ENCODE results near the gene GIGYF2.

GRCh38 chr2:232649033-232649432 is 48.1 kb upstream of the GIGYF2 start:
- TF ChIP-seq ZFP30 (CRISPR knock-in tag; IDR thresholded peaks at IDR 0.05): no peak
- no peak for TF ChIP-seq CSRNP3 (CRISPR knock-in tag; IDR thresholded peaks at IDR 0.05)
- TF ChIP-seq ZC3H10 (CRISPR knock-in tag; IDR thresholded peaks at IDR 0.05): no peak
- no peak for TF ChIP-seq ZNF70 (CRISPR knock-in tag; IDR thresholded peaks at IDR 0.05)
- no peak for TF ChIP-seq RARB (CRISPR knock-in tag; IDR thresholded peaks at IDR 0.05)
- no peak for TF ChIP-seq GLIS3 (CRISPR knock-in tag; IDR thresholded peaks at IDR 0.05)
- TF ChIP-seq, protein P1, sequence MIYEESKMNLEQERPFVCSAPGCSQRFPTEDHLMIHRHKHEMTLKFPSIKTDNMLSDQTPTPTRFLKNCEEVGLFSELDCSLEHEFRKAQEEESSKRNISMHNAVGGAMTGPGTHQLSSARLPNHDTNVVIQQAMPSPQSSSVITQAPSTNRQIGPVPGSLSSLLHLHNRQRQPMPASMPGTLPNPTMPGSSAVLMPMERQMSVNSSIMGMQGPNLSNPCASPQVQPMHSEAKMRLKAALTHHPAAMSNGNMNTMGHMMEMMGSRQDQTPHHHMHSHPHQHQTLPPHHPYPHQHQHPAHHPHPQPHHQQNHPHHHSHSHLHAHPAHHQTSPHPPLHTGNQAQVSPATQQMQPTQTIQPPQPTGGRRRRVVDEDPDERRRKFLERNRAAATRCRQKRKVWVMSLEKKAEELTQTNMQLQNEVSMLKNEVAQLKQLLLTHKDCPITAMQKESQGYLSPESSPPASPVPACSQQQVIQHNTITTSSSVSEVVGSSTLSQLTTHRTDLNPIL (CRISPR knock-in tag; IDR thresholded peaks at IDR 0.05; ENCODE audit: low read depth): no peak
- TF ChIP-seq TOX (CRISPR knock-in tag; IDR thresholded peaks at IDR 0.05; ENCODE audit: borderline replicate concordance): no peak
- no peak for TF ChIP-seq ZFP3 (CRISPR knock-in tag; IDR thresholded peaks at IDR 0.05)
- no peak for TF ChIP-seq CSDC2 (CRISPR knock-in tag; IDR thresholded peaks at IDR 0.05)
- TF ChIP-seq ESRRG (CRISPR knock-in tag; IDR thresholded peaks at IDR 0.05): no peak
- no peak for TF ChIP-seq BACH2 (CRISPR knock-in tag; IDR thresholded peaks at IDR 0.05; ENCODE audit: borderline replicate concordance)
- TF ChIP-seq, protein P2, sequence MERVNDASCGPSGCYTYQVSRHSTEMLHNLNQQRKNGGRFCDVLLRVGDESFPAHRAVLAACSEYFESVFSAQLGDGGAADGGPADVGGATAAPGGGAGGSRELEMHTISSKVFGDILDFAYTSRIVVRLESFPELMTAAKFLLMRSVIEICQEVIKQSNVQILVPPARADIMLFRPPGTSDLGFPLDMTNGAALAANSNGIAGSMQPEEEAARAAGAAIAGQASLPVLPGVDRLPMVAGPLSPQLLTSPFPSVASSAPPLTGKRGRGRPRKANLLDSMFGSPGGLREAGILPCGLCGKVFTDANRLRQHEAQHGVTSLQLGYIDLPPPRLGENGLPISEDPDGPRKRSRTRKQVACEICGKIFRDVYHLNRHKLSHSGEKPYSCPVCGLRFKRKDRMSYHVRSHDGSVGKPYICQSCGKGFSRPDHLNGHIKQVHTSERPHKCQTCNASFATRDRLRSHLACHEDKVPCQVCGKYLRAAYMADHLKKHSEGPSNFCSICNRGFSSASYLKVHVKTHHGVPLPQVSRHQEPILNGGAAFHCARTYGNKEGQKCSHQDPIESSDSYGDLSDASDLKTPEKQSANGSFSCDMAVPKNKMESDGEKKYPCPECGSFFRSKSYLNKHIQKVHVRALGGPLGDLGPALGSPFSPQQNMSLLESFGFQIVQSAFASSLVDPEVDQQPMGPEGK (CRISPR knock-in tag; IDR thresholded peaks at IDR 0.05; ENCODE audit: borderline replicate concordance): no peak

All from SK-N-SH treated with all-trans-retinoic acid at 6 μM for 48 hours (cell line).